HepG2 (cell line): ENCODE data around the gene HPD. TPM values are rescaled to one million over a fixed set of nuclear protein-coding genes. Genes with fewer than 3 reads are reported as not detected.

Source experiments
- ARHGAP35 ChIP-seq: sonication (generic); formaldehyde crosslinking; IDR thresholded peaks from 2 replicates; pipeline ENCODE4 v1.9.0; 2022; ENCODE audit warnings: mild to moderate bottlenecking, inconsistent platforms, moderate library complexity, missing genetic modification reagents, borderline replicate concordance
- CHD2 ChIP-seq: IDR thresholded peaks from 2 replicates; pipeline ENCODE4 v1.6.1; 2011; ENCODE audit warnings: low read depth, low read length, improper control_type of control experiment
- ERF ChIP-seq: IDR thresholded peaks from 2 replicates; pipeline ENCODE4 v1.6.1; 2018; ENCODE audit warnings: missing biosample characterization, missing genetic modification reagents
- FOSL1 ChIP-seq: sonication (generic); formaldehyde crosslinking; IDR thresholded peaks from 2 replicates; pipeline ENCODE4 v1.9.0; 2021; ENCODE audit warnings: missing genetic modification reagents, borderline replicate concordance
- GPN1 ChIP-seq: sonication (generic); formaldehyde crosslinking; IDR thresholded peaks from 2 replicates; pipeline ENCODE4 v1.5.1; 2020; ENCODE audit warnings: missing genetic modification reagents, borderline replicate concordance
- JARID2 ChIP-seq: sonication (generic); formaldehyde crosslinking; IDR thresholded peaks from 2 replicates; pipeline ENCODE4 v1.8.1; 2023; ENCODE audit warnings: missing genetic modification reagents, inconsistent platforms; ENCODE audit not compliant: insufficient replicate concordance
- PAWR ChIP-seq: sonication (generic); formaldehyde crosslinking; IDR thresholded peaks from 2 replicates; pipeline ENCODE4 v1.4.0; 2020; ENCODE audit warnings: missing genetic modification reagents, mild to moderate bottlenecking, borderline replicate concordance
- RARA ChIP-seq: IDR thresholded peaks from 2 replicates; pipeline ENCODE4 v1.6.1; 2016; ENCODE audit warnings: missing genetic modification reagents, missing compliant biosample characterization
- SP140L ChIP-seq: sonication (generic); formaldehyde crosslinking; IDR thresholded peaks from 2 replicates; pipeline ENCODE4 v1.4.0; 2020; ENCODE audit warnings: missing genetic modification reagents, borderline replicate concordance
- ZFAT ChIP-seq: sonication (generic); formaldehyde crosslinking; conservative IDR thresholded peaks from 2 replicates; pipeline ENCODE4 v1.8.1; 2023; ENCODE audit warnings: missing genetic modification reagents, inconsistent platforms
- ZNF329 ChIP-seq: sonication (generic); formaldehyde crosslinking; IDR thresholded peaks from 2 replicates; pipeline ENCODE4 v1.9.0; 2021; ENCODE audit warnings: low read depth, mild to moderate bottlenecking, missing genetic modification reagents
- ZNF33B ChIP-seq: sonication (generic); formaldehyde crosslinking; IDR thresholded peaks from 2 replicates; pipeline ENCODE4 v1.5.1; 2020; ENCODE audit warnings: mild to moderate bottlenecking, missing genetic modification reagents
- ZNF556 ChIP-seq: sonication (generic); formaldehyde crosslinking; IDR thresholded peaks from 2 replicates; pipeline ENCODE4 v1.4.0; 2020; ENCODE audit warnings: mild to moderate bottlenecking, missing genetic modification reagents, borderline replicate concordance
- ZNF569 ChIP-seq: sonication (generic); formaldehyde crosslinking; IDR thresholded peaks from 2 replicates; pipeline ENCODE4 v1.5.0; 2020; ENCODE audit warnings: mild to moderate bottlenecking, missing genetic modification reagents, moderate library complexity, borderline replicate concordance
- ZNF775 ChIP-seq: sonication (generic); formaldehyde crosslinking; IDR thresholded peaks from 2 replicates; pipeline ENCODE4 v1.4.0; 2020; ENCODE audit warnings: missing genetic modification reagents, mild to moderate bottlenecking, moderate library complexity, borderline replicate concordance
- polyA plus RNA-seq, 8 experiments: library from polyadenylated mRNA; depleted of rRNA in 3 of 8; stranded (reverse) in 7 of 8; unstranded in 1 of 8; fragments of >200 nt; fragmentation: Illumina TruSeq in 4 of 8; extraction: Trizol in 4 of 8; gene quantifications; 2 replicates each; pipeline versions ENCODE4 v1.2.1 to v1.2.3, GENCODE V29; 2011 to 2016; ENCODE audit warnings: low read depth in 4 of 8, missing spikeins in 1 of 8, mixed read lengths in 1 of 8; ENCODE audit not compliant: insufficient read depth in 1 of 8
- total RNA-seq, 5 experiments: library from RNA; depleted of rRNA; stranded (reverse); fragments of >200 nt; fragmentation: Illumina TruSeq; extraction: Trizol; gene quantifications; 2 replicates each; pipeline ENCODE4 v1.2.3, GENCODE V29; 2016; ENCODE audit warnings: low read depth in 1 of 5
- TF ChIP-seq, protein P1 (sequence below): sonication (generic); formaldehyde crosslinking; IDR thresholded peaks from 2 replicates; pipeline ENCODE4 v1.4.0; 2020; ENCODE audit warnings: mild to moderate bottlenecking, missing genetic modification reagents
- TF ChIP-seq, protein P2 (sequence below): sonication (generic); formaldehyde crosslinking; conservative IDR thresholded peaks from 2 replicates; pipeline ENCODE4 v1.4.0; 2020; ENCODE audit warnings: missing genetic modification reagents
- TF ChIP-seq, protein P3 (sequence below): sonication (generic); formaldehyde crosslinking; IDR thresholded peaks from 2 replicates; pipeline ENCODE4 v1.9.0; 2021; ENCODE audit warnings: missing genetic modification reagents, borderline replicate concordance
- TF ChIP-seq, protein P4 (sequence below): IDR thresholded peaks from 2 replicates; pipeline ENCODE4 v1.6.1; 2016; ENCODE audit warnings: low read depth, borderline replicate concordance
- TF ChIP-seq, protein P5 (sequence below): IDR thresholded peaks from 2 replicates; pipeline ENCODE4 v1.6.1; 2016
- TF ChIP-seq, protein P6 (sequence below): sonication (generic); formaldehyde crosslinking; IDR thresholded peaks from 2 replicates; pipeline ENCODE4 v1.8.1; 2022; ENCODE audit warnings: mild to moderate bottlenecking, missing genetic modification reagents

HPD gene
- total and polyA plus RNA-seq, 2 of the 13 experiments (the other 11 are each of a cell fraction or from before 2014, with no cell fraction given), result 120 to 195 TPM

DNA sequence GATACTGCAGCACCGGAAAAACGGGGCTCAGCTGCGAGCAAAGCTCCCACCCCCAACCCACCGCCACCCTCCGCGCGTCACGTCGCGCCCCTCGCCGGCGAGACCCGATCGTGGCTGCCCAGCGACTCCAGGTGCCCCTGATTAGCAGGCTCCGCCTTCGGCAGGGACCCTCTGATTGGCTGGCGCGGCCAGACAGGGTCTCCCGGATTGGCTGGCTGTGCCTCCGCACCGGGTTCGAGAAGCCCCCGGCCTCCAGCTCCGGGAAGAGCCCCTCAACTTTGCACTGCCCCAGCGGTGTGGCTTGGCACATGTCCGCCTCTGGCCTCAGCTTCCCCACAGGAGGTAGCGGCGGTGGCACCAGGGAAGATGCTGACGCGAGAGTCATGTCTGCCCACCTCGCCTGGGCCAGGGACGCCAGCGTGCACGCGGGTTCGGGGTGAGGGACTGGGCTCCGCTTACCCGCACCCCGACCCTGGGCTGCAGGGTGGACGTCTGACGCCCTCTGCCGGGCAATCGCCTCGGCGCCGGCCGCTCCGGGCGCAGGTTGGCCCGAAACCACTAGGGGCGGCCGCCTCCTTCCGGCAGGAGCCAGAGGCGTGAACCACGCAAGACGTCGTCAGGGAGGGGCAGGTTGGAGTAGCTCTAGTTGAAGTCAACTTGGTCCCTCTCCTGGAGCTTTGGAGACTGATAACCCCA, 64.7 kb downstream of the HPD start (continued):
- TF ChIP-seq, protein P1, sequence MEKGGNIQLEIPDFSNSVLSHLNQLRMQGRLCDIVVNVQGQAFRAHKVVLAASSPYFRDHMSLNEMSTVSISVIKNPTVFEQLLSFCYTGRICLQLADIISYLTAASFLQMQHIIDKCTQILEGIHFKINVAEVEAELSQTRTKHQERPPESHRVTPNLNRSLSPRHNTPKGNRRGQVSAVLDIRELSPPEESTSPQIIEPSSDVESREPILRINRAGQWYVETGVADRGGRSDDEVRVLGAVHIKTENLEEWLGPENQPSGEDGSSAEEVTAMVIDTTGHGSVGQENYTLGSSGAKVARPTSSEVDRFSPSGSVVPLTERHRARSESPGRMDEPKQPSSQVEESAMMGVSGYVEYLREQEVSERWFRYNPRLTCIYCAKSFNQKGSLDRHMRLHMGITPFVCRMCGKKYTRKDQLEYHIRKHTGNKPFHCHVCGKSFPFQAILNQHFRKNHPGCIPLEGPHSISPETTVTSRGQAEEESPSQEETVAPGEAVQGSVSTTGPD (CRISPR knock-in tag), result no peak
- TF ChIP-seq ZNF556 (peak; percentile 89; the same call in 1 of the 2 replicates), ZNF329 (CRISPR knock-in tag) (peak; percentile 64; the same call in 1 of the 2 replicates), CHD2 (no peak), PAWR (peak; percentile 89; the same call in 1 of the 2 replicates), GPN1 (no peak), RARA (no peak), ZNF33B (CRISPR knock-in tag) (peak; percentile 92; the same call in 1 of the 2 replicates), ERF (CRISPR knock-in tag) (peak; percentile 78), SP140L (CRISPR knock-in tag) (no peak), FOSL1 (no peak), JARID2 (CRISPR knock-in tag) (no peak), ZNF569 (CRISPR knock-in tag) (no peak), ZNF775 (CRISPR knock-in tag) (peak; percentile 52; the same call in 1 of the 2 replicates), ARHGAP35 (CRISPR knock-in tag) (peak; percentile 92), ZFAT (CRISPR knock-in tag) (no peak)
- TF ChIP-seq, protein P2, sequence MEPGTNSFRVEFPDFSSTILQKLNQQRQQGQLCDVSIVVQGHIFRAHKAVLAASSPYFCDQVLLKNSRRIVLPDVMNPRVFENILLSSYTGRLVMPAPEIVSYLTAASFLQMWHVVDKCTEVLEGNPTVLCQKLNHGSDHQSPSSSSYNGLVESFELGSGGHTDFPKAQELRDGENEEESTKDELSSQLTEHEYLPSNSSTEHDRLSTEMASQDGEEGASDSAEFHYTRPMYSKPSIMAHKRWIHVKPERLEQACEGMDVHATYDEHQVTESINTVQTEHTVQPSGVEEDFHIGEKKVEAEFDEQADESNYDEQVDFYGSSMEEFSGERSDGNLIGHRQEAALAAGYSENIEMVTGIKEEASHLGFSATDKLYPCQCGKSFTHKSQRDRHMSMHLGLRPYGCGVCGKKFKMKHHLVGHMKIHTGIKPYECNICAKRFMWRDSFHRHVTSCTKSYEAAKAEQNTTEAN (CRISPR knock-in tag), result peak; percentile 56; the same call in 1 of the 2 replicates
- TF ChIP-seq, protein P3, sequence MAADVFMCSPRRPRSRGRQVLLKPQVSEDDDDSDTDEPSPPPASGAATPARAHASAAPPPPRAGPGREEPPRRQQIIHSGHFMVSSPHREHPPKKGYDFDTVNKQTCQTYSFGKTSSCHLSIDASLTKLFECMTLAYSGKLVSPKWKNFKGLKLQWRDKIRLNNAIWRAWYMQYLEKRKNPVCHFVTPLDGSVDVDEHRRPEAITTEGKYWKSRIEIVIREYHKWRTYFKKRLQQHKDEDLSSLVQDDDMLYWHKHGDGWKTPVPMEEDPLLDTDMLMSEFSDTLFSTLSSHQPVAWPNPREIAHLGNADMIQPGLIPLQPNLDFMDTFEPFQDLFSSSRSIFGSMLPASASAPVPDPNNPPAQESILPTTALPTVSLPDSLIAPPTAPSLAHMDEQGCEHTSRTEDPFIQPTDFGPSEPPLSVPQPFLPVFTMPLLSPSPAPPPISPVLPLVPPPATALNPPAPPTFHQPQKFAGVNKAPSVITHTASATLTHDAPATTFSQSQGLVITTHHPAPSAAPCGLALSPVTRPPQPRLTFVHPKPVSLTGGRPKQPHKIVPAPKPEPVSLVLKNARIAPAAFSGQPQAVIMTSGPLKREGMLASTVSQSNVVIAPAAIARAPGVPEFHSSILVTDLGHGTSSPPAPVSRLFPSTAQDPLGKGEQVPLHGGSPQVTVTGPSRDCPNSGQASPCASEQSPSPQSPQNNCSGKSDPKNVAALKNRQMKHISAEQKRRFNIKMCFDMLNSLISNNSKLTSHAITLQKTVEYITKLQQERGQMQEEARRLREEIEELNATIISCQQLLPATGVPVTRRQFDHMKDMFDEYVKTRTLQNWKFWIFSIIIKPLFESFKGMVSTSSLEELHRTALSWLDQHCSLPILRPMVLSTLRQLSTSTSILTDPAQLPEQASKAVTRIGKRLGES (CRISPR knock-in tag), result 0 out of 2 replicates have a peak, but pooled peaks have one; percentile 39
- TF ChIP-seq, protein P4, sequence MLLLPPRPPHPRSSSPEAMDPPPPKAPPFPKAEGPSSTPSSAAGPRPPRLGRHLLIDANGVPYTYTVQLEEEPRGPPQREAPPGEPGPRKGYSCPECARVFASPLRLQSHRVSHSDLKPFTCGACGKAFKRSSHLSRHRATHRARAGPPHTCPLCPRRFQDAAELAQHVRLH (CRISPR knock-in tag), result peak; percentile 57; the same call in 1 of the 2 replicates
- TF ChIP-seq, protein P5, sequence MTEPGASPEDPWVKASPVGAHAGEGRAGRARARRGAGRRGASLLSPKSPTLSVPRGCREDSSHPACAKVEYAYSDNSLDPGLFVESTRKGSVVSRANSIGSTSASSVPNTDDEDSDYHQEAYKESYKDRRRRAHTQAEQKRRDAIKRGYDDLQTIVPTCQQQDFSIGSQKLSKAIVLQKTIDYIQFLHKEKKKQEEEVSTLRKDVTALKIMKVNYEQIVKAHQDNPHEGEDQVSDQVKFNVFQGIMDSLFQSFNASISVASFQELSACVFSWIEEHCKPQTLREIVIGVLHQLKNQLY (CRISPR knock-in tag), result peak; percentile 42; the same call in 1 of the 2 replicates
- TF ChIP-seq, protein P6, sequence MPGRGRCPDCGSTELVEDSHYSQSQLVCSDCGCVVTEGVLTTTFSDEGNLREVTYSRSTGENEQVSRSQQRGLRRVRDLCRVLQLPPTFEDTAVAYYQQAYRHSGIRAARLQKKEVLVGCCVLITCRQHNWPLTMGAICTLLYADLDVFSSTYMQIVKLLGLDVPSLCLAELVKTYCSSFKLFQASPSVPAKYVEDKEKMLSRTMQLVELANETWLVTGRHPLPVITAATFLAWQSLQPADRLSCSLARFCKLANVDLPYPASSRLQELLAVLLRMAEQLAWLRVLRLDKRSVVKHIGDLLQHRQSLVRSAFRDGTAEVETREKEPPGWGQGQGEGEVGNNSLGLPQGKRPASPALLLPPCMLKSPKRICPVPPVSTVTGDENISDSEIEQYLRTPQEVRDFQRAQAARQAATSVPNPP (CRISPR knock-in tag), result 0 out of 2 replicates have a peak, but pooled peaks have one; percentile 44
